ENCODE data around the gene SLC17A2. TPM values are rescaled to one million over a fixed set of nuclear protein-coding genes. Genes with fewer than 3 reads are reported as not detected.

The SLC17A2 gene
- polyA plus RNA-seq (ENCODE audit: insufficient read length in 10 of 10): not detected
- long read RNA-seq, donor 1, partial matches to known transcripts: 11 of 11 reads
- long read RNA-seq, donor 1, other reads (novel, unspliced or antisense): 0 of 11 reads
- long read RNA-seq, donor 2: 0 reads
- long read RNA-seq, donor 3: 0 reads
- long read RNA-seq, donor 4: 0 reads
- long read RNA-seq, donor 5: 0 reads
- long read RNA-seq, donor 6, partial matches to known transcripts: 11 of 11 reads
- long read RNA-seq, donor 6, other reads (novel, unspliced or antisense): 0 of 11 reads
- long read RNA-seq, donor 7, partial matches to known transcripts: 7 of 7 reads
- long read RNA-seq, donor 7, other reads (novel, unspliced or antisense): 0 of 7 reads
- long read RNA-seq, donor 8: 0 reads
- long read RNA-seq, donor 9: 0 reads

- no peak for DNase-seq
These were observed at the start of gene SLC17A2 for GRCh38 chr6:25930532-25931410. Gene SLC17A2 (minus strand): TSS chr6:25930691. CDS start chr6:25925796, 4,895 bp downstream.

- no peak for DNase-seq
These were observed 45.6 kb upstream of the SLC17A2 start for GRCh38 chr6:25975923-25976560.

GRCh38 chr6:25973923-25974555 lies 43.5 kb upstream of the SLC17A2 start:
- DNase-seq: no peak

- DNase-seq: no peak
These were observed 42.4 kb upstream of the SLC17A2 start for GRCh38 chr6:25972902-25973301.

- DNase-seq: no peak
These were observed 41.6 kb upstream of the SLC17A2 start for GRCh38 chr6:25972128-25972527.

GRCh38 chr6:25971187-25971821 lies 40.8 kb upstream of the SLC17A2 start:
- peak in 2 of 3 donors; percentile 26 to 87 for DNase-seq

GRCh38 chr6:25968769-25969168 lies 38.3 kb upstream of the SLC17A2 start:
- no peak for DNase-seq

- DNase-seq: no peak
These were observed 36.2 kb upstream of the SLC17A2 start for GRCh38 chr6:25966711-25967110.

GRCh38 chr6:25965058-25965457 lies 34.6 kb upstream of the SLC17A2 start:
- no peak for DNase-seq

GRCh38 chr6:25963426-25964123 lies 33.1 kb upstream of the SLC17A2 start:
- peak in 1 of 3 donors; percentile 42 for DNase-seq

GRCh38 chr6:25962149-25963127 lies 31.9 kb upstream of the SLC17A2 start, which contains the start of gene TRIM38:
Gene TRIM38 (plus strand): TSS chr6:25962802. CDS start chr6:25966523, 3,721 bp downstream.
- DNase-seq: peak; percentile 89 to 95 (median 91)

- DNase-seq: peak in 1 of 3 donors; percentile 16
These were observed 31.2 kb upstream of the SLC17A2 start for GRCh38 chr6:25961619-25962148.

- DNase-seq: no peak
These were observed 30.2 kb upstream of the SLC17A2 start for GRCh38 chr6:25960734-25961133.

GRCh38 chr6:25959890-25960536 lies 29.5 kb upstream of the SLC17A2 start:
- peak in 2 of 3 donors; percentile 28 to 34 for DNase-seq

GRCh38 chr6:25958700-25959162 lies 28.2 kb upstream of the SLC17A2 start:
- peak in 1 of 3 donors; percentile 26 for DNase-seq

GRCh38 chr6:25956226-25956625 lies 25.7 kb upstream of the SLC17A2 start:
- DNase-seq: no peak

GRCh38 chr6:25954756-25955155 lies 24.3 kb upstream of the SLC17A2 start:
- DNase-seq: no peak

- DNase-seq: no peak
These were observed 23.2 kb upstream of the SLC17A2 start for GRCh38 chr6:25953733-25954132.
